ENCODE data around the gene PROCA1.

GRCh38 chr17:28750178-28751047 is 38.7 kb upstream of the PROCA1 start:
- TF ChIP-seq, protein P1, sequence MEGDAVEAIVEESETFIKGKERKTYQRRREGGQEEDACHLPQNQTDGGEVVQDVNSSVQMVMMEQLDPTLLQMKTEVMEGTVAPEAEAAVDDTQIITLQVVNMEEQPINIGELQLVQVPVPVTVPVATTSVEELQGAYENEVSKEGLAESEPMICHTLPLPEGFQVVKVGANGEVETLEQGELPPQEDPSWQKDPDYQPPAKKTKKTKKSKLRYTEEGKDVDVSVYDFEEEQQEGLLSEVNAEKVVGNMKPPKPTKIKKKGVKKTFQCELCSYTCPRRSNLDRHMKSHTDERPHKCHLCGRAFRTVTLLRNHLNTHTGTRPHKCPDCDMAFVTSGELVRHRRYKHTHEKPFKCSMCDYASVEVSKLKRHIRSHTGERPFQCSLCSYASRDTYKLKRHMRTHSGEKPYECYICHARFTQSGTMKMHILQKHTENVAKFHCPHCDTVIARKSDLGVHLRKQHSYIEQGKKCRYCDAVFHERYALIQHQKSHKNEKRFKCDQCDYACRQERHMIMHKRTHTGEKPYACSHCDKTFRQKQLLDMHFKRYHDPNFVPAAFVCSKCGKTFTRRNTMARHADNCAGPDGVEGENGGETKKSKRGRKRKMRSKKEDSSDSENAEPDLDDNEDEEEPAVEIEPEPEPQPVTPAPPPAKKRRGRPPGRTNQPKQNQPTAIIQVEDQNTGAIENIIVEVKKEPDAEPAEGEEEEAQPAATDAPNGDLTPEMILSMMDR (conservative IDR thresholded peaks at IDR 0.05), result peak; percentile 100
- TF ChIP-seq ZFX (IDR thresholded peaks at IDR 0.05), result no peak
